HG03066 (cell line): ENCODE measurements around the gene FNIP2.
A peak's percentile ranks its signal among the peaks of the same experiment; 100 is the strongest.
"Not testable (repeated sequence)": the region's sequence is repeated elsewhere in the genome, so short reads cannot be mapped to it uniquely, and the experiment has no call there.

ENCODE experiments used
- ATAC-seq: cut with Tn5 transposase; IDR thresholded peaks from one replicate; pipeline ENCODE4 v1.9.1; 2021; ENCODE audit warnings: low read depth; ENCODE audit not compliant: unreplicated experiment

Gene FNIP2

DNA sequence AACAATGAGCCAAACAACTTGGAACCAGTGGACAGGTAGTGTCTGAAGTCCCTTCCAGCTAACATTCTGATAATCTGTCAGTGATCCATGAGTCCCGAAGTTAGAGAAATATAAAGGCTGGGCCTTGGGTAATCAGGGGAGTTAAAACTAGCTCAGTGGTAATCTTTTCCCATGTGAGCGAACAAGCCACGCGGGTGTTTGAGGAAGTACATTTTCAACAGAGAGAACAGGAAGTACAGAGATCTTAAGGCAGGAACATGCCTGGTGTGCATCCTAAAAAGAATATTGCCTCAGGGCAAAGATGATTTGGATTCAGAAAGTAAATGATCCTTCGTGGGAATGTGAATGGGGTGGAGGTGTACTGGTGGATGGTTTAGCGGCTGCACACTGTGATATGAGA, 42.9 kb downstream of the FNIP2 start:
- ATAC-seq: peak; percentile 27

DNA sequence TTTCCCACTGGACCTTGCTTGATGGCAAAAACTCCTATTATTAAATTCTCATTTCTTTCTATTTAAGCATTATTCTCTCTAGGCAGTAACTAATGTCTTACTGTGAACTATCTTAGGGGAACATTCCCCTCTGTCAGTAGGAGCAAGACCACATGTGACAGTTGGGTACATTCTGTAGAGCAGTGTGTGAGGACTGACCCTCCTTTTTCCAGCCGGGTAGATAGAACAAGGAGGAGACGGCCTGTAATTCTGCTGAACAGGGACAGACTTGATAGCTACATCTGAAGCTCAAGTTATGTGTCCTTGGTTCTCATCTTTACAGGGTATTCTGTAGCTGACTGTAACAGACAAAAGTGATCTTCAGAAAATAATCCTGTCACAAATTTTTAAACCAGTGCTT, 43.3 kb downstream of the FNIP2 start:
- no peak for ATAC-seq

DNA sequence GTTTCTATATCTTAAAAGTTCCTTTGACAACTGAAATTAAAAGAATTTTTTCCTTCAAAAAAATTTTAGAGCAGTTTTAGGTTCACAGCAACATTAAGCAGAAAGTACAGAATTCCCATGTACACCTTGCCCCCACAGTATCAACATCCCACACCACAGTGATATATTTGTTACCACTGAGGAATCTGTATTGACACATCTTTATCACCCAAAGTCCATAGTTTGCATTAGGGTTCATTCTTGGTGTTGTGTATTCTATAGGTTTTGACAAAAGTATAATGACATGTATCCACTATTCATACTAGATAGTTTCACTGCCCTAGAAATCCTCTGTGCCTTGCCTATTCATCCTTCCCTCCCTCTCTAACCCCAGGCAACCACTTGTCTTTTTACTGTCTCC, 43.7 kb downstream of the FNIP2 start:
- no peak for ATAC-seq

DNA sequence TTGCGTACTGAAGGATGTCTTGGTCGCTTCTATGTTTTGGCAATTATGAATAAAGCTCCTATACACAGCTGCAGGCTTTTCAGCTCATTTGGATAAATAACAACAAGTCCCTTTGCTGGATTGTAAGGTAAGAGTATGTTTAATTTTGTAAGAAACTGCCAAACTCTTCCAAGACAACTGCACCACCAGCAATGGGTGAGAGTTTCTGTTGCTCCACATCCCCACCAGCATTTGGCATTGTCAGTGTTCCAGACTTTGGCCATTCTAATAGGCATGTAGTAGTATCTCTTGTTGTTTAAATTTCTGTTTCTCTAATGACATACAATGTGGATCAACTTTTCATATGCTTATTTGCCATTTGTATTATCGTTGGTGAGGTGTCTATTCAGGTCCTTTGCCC, 44.3 kb downstream of the FNIP2 start:
- ATAC-seq: no peak

DNA sequence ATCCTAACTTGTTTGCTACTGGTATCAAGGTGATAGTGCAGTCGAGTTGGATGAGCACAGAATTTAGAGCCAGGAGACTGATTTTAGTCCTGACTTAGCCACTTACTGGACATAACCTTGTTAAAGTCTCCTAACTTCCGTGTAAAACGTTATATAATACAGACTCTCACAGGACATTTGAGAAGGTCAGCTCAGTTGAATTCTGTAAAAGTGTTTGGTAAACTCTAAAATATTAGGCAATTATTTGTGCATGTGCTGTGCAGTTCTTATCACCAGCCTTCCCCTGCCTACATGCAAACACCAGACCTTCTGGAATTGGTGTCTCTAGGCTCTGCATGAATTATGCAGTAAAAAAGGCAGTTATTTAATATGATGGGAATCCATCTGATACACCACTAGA, 45.4 kb downstream of the FNIP2 start:
- no peak for ATAC-seq

DNA sequence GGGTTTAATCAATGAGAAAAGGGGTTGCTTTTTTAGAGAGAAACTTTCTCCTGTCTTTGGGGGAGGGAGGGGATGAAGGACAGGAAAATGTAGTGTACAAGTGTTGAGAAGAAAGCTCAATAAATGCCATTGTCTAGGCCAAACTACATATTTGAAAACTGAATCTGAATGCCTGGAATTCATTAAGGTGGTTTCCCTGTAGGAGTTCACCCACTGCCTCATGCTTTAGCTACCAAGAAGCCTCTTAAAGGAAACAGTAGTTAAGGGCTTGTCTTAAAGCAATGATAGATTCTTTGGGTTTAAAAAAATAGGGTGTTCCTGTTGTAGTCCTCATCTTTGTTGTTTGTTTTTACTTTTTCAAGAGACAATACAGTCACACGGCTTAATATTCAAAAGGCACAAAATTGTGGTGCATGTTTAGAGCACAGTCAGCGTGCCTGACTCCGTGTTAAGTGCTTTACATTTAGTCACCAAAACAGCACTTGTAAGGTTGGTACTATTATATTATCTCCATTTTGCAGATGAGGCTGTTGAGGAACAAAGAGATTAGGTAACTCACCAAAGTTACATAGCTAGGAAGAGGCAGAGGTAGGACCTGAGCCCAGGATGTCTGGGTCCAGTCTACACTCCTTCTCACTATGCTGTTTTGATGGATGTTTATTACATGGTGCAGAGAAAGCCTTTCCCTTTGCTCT, 46.0 kb downstream of the FNIP2 start:
- ATAC-seq: no peak

DNA sequence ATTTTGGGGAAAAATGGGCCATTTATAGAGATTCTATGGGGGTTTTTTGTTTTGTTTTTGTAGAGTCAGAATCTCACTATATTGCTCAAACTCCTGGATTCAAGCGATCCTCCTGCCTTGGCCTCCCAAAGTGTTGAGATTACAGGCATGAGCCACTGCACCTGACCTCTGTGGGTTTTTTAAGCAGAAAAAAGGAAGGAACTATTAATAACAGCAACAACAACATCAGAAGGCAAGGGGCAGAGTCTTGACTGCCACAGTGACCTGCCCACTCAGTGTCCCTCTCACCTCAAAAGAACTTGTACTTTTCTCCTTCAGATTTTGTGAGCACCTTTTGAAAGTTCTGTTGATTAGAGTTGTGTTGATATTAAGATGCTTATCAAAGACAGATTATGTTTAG, 48.1 kb downstream of the FNIP2 start:
- ATAC-seq: peak; percentile 34

DNA sequence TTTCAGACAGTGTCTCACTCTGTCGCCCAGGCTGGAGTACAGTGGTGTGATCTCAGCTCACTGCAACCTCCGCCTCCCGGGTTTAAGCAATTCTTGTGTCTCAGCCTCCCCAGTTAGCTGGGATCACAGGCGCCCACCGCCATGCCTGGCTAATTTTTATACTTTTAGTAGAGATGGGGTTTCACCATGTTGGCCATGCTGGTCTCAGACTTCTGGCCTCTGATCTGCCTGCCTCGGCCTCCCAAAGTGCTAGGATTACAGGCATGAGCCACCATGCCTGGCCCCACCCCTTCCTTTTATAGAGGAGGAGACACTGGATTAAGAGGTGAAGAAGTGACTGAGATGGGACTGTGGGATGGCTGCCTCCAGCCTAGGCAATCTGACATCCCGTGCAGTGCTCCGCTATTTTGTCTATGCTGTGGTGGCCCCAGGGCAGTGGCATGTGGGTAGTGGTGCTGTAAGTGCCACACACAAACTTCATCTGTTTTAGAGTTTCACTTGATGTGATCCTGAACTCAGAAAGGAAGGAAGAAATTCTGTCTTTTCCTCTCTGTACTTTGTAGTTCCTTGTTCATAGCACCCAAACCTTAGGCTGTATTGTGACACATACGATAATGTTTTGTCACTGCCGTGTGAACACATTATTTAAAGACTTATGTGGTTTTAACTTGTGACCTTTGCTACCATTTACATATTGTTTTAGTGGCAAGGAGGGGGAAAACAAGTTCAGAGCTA, 48.9 kb downstream of the FNIP2 start:
- ATAC-seq: peak; percentile 62

DNA sequence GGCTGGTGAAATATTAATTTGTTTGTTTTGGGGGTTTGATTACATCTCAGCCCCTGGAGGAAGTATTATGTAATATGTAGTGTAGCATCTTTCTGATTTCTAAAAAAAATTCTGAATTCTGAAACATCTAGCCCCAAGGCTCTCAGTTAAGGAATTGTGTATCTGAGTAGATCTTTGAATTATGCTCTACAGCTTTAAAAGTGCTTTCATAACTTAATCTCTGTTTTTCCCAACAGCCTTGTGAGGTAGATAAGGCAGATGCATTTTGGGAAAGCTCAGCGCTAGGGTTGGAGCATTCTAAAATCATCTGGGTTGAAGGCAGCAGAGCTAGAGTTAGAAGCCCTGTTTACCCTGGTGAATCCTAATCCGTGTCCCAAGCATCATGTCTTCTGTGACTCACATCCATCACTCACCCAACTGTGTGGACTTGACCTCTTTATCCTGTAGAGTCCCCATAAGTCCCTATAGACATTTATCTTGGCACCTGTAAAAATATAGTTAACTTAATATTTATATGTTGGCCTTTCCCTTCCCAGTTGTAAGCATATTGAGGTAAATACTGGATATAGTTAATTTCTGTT, 49.8 kb downstream of the FNIP2 start:
- ATAC-seq: no peak

DNA sequence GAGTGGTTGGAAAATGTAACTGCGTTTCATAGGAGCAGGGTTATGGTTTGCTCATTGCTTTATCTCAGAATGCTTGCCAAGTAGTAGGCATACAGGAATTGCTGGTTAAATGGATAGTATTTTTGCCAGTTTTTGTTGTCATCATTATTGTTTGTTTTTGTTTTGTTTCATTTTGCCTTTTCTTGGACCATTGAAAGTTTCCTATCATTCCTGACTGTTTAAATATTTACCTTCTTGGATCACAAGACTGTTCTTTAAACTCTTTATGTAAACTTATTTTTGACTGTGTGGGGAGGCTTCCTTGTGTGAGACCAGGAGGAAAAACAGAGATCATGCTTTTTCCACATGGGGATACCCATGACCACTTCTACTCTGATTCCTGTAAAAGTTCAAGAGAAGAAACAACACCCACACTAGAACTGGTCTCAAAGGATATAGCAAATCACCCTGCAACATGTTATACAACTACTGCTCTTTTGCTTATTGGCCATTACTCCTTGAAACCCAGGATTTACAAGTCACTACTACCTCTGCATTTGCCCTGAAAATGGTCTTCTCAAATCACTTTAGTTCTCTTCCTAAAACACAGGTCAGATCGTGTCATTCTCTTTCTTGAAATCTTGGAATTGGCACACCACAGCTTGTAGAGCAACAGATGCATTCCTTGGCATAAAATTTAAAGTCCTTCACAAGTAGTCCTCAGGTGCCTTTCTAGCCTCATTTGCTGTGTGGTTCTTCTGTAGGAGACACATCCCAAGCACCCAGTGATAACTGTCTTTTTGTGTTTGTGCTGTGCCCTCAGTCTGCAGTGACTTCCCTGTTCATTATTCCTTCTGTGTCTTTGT, 51.3 kb downstream of the FNIP2 start:
- ATAC-seq: no peak

DNA sequence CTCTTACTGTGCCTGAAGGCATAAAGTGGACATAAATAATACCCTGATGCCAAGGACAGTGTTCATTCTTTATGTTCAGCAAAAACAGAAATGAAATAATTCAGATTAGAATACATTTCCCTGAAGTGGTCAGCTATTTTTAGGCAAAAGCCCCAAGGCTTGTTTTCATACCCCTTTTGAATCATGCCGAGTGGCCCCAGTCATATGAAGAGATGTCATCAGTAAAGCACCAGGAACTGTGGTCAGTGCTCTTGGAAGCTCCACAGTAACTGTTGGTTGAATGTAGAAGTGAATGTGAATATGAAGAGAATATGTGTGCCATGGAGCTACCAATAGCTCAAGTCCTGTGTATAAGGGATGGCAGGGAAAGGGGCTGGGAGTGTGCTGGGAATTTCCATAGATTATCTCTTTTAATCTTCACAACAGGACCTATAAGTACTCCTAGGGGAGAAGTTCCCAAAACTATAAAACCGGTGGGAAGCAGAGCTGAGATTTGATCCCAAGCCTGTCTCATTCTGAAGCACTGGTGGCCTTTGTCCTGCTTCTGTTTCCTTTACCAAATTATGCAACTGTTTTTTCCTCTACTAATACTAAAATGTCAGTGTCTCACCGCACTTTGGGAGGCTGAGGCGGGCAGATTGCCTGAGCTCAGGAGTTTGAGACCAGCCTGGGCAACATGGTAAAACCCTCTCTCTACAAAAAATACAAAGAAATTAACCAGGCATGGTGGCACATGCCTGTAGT, 52.6 kb downstream of the FNIP2 start:
- peak; percentile 31 for ATAC-seq

DNA sequence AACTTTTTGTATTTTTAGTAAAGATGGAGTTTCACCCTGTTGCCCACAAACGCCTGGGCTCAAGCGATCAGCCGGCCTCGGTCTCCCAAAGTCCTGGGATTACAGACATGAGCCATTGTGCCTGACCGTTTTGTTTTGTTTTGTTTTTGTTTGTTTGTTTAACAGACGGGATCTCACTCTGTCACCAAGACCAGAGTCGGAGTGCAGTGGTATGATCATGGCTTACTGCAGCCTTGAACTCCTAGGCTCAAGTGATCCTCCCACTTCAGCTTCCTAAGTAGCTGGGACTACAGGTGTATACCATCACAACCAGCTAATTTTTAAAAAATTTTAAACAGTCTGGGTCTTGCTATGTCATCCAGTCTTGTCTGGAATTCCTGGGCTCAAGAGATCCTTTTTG, 53.5 kb downstream of the FNIP2 start:
- no peak for ATAC-seq

DNA sequence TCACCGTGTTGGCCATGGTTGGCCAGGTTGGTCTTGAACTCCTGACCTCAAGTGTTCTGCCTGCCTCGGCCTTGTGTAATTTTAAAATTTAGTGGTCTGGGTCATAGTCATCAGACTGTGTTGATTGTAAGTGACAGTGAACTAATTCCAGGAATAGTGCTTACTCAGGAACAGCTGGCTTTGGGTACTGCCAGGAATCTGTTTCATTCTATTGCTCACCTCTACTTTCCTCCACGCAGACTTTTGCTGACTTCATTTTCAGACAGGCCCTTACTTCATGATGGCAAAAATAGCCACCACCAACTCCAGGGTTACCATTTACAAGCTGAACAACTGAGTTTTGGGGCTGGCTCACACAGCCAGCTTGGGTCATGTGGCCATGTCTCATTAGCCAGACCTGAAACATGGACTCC, 54.6 kb downstream of the FNIP2 start:
- no peak for ATAC-seq

DNA sequence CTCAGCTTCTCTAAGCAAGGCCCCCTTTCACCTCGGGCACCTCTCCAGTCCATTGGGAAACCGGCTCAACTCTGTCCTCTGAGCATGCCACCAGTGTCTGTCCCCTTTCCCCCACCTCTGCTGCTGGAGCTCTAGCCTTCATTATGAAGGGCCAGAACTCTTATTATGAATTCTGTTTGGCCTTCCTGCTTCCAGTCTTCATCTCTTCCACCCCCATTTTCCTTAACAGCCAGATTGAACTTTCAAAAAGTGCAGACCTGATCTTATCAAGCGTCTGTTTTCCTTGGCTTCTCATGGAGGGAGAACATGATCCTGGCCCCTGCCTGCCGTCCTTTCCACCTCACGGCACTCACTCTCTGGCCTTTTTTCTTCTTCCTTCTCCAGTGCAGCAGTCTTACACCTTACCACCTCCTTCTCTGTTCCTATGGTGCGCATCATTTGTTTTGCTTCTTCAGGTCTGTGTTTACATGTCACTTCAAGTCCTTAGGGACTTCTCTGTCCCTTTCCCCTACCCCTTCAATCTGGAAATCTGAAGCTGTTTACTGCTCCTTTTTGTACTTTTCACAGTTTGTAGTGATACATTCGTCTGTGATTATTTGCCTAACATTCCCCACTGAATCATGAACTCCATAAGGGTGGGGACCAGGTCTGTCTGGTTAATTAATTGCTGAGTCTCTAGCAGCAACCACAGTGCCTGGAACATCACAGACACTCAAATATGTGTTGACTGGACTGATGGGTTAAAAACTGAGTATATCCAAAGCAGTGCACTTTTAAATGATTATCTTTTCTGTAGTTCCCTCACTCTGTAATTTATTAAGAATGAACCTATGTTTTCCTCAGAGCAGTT, 55.8 kb downstream of the FNIP2 start:
- ATAC-seq: no peak

DNA sequence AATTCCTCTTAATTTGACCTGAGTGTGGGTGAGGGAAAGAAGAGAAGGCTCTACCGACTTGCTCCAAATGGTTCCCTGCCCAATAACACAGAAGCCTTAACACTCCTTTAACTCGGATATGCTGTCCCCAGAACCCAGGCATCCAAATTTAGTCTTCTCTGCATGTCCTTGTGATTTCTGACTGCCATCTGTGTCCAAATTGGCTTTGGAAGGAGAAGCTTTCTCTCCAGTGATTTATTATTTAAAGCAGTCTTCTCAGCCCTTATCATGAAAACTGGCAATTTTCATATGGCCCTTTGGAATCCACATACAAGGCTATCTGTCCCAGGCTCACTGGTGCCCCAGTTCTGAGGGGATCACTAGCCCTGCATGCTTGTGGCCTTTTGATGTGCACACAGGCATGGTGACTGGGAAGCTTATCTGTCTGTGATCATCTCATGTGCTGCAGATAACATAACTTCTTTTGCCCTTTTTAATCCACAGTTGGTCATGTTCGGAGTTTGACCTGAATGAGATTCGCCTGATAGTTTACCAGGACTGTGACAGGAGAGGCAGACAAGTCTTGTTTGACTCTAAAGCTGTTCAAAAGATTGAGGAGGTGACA, 56.7 kb downstream of the FNIP2 start:
- ATAC-seq: peak; percentile 2

DNA sequence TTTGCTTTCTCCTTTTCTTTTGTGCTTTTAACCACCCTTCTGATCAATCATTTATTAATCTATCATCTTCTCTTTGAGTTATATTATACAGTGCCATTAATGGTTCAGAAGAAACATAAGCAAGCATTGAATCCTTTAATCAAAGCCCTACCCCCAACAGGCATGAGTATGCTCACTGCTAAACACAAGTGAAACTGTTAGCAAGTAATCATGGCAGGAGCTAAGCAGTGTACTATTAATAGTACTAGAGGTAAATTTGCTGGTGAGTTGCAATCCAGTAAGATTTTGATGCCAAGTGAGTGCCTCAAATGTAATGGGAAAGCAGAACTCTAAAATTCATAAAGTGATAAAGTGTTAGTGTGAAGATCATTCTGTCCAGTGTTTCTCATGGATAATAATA, 57.2 kb downstream of the FNIP2 start:
- peak; percentile 58 for ATAC-seq

DNA sequence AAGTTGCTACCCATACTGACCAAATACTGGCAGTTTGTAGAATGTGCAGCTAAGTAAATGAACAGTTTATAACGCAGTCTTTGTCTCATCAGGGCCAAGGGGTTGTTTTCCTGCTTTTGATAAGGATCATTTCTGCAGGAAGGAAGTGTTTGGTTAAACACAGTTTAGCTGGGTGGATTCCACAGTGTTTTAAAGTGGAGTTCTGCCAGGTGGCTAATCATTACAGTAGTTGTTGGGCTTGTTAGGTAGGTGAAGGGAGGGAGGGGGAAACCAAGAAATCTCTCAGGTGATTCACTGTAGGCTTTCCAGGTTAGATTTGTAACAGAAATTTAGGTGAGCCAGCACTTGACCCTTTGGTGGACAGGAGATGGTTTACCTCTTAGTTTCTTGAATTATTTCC, 58.1 kb downstream of the FNIP2 start:
- ATAC-seq: no peak

DNA sequence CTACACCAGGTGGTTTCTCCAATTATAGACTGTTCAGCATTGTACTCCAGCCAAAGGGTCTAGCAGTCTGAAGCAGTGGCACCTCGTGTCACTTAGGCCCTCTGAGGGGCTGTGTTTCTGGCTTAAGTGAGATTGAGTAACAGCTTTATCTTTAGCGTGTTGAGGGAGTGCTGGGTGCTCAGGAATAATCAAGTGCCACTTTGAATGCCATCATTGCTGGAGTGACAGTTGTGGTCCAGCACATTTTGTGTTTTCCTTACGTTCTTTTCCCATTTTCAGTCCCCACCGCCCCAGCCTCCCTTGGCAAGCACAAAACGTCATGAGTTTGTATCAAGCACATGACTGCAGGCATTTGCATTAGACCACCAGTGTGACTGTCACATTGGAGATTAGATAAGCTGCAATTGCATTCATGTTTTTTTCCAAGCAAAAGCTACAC, 58.7 kb downstream of the FNIP2 start:
- ATAC-seq: no peak

DNA sequence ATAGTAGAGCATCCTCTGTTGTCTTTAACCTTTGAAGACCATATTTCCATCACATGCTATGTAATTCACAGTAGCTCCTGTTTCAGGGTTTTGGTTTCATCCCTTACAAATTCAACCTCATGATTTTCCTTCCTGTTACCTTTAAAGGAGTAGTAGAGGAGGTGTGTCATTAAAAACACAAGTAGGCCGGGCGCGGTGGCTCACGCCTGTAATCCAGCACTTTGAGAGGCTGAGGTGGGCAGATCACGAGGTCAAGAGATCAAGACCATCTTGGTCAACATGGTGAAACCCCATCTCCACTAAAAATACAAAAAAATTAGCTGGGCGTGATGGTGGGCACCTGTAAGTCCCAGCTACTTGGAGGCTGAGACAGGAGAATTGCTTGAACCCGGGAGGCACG, 59.3 kb downstream of the FNIP2 start:
- ATAC-seq: not testable (repeated sequence)
